Upper lobe of right lung (tissue), 1 donor: Measurements from ENCODE around the gene LRMDA. TPM values are rescaled to one million over a fixed set of nuclear protein-coding genes. Genes with fewer than 3 reads are reported as not detected.

Experiments used
- ATAC-seq: fragments of 200-7000 bp; cut with Tn5 transposase; one replicate; pipeline ENCODE4 v1.9.1; 2020; ENCODE audit warnings: mild to moderate bottlenecking, moderate library complexity
- DNase-seq: peaks from one replicate; pipeline ENCODE4 v3.0.0-alpha.2; 2020
- H3K27ac ChIP-seq: fragments of 200-600 bp; one replicate; pipeline ENCODE4 v1.8.0; 2022
- H3K27me3 ChIP-seq: fragments of 200-600 bp; one replicate; pipeline ENCODE4 v1.8.0; 2022; ENCODE audit warnings: mild to moderate bottlenecking
- H3K36me3 ChIP-seq: fragments of 200-600 bp; one replicate; pipeline ENCODE4 v1.8.0; 2022
- H3K4me1 ChIP-seq: fragments of 200-600 bp; one replicate; pipeline ENCODE4 v1.8.0; 2022
- H3K4me3 ChIP-seq: fragments of 200-600 bp; one replicate; pipeline ENCODE4 v1.8.0; 2022; ENCODE audit warnings: mild to moderate bottlenecking
- H3K9me3 ChIP-seq: fragments of 200-600 bp; one replicate; pipeline ENCODE4 v1.8.0; 2022
- intact Hi-C: fragments of 100-400 bp; cut with DNase I; formaldehyde crosslinking; loops from one replicate; pipeline ENCODE4 v1.11.0; 2022
- total RNA-seq: library from RNA; stranded (reverse); fragmentation: NEBNext Ultra II Directional; extraction: Animal tissue kit (Norgen Biotek cat#: 25700); gene quantifications from one replicate; pipeline ENCODE4 v1.2.1, GENCODE V29; 2021
- TF ChIP-seq, protein P1 (sequence below): fragments of 200-600 bp; IDR thresholded peaks from one replicate; pipeline ENCODE4 v1.8.0; 2022; ENCODE audit warnings: antibody characterized with exemption
- donor health status: DM: no; HTN: yes; CAD: no; lungs with severe emphysema.

The LRMDA gene
- total RNA-seq, 1 donor from 2014 or later, result 20.0 TPM

GRCh38 chr10:75487755-75488125 lies 56.3 kb downstream of the LRMDA start:
- Histone ChIP-seq H3K4me3 (no peak overlapping the region), H3K27ac (no peak overlapping the region), H3K4me1 (no peaks in the 10 kb centered on the region), H3K36me3 (no peaks in the 10 kb centered on the region), H3K9me3 (no peaks in the 10 kb centered on the region), H3K27me3 (no peaks in the 10 kb centered on the region)
- intact Hi-C loops, result no loop called here
- DNase-seq (no peak), ATAC-seq (peak; percentile 58)
- TF ChIP-seq, protein P1, sequence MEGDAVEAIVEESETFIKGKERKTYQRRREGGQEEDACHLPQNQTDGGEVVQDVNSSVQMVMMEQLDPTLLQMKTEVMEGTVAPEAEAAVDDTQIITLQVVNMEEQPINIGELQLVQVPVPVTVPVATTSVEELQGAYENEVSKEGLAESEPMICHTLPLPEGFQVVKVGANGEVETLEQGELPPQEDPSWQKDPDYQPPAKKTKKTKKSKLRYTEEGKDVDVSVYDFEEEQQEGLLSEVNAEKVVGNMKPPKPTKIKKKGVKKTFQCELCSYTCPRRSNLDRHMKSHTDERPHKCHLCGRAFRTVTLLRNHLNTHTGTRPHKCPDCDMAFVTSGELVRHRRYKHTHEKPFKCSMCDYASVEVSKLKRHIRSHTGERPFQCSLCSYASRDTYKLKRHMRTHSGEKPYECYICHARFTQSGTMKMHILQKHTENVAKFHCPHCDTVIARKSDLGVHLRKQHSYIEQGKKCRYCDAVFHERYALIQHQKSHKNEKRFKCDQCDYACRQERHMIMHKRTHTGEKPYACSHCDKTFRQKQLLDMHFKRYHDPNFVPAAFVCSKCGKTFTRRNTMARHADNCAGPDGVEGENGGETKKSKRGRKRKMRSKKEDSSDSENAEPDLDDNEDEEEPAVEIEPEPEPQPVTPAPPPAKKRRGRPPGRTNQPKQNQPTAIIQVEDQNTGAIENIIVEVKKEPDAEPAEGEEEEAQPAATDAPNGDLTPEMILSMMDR, result no peak

- DNase-seq (no peak), ATAC-seq (no peak)
- no peaks in the 10 kb centered on the region for H3K36me3 ChIP-seq
- no peak overlapping the region for H3K4me3 ChIP-seq
- intact Hi-C loops, result no loop called here
- no peak overlapping the region for H3K27ac ChIP-seq
- no peaks in the 10 kb centered on the region for H3K9me3 ChIP-seq
- no peaks in the 10 kb centered on the region for H3K27me3 ChIP-seq
- no peaks in the 10 kb centered on the region for H3K4me1 ChIP-seq
- TF ChIP-seq, protein P1, result no peak
Measured at GRCh38 chr10:75492173-75492925, 60.9 kb downstream of the LRMDA start.

- Histone ChIP-seq H3K27me3 (no peaks in the 10 kb centered on the region), H3K4me3 (no peak overlapping the region), H3K36me3 (no peaks in the 10 kb centered on the region), H3K9me3 (no peaks in the 10 kb centered on the region), H3K4me1 (no peaks in the 10 kb centered on the region), H3K27ac (no peak overlapping the region)
- ATAC-seq (no peak), DNase-seq (no peak)
- intact Hi-C loops, result no loop called here
- TF ChIP-seq, protein P1, result no peak
Measured at GRCh38 chr10:75493464-75493863, 62.0 kb downstream of the LRMDA start.

DNA sequence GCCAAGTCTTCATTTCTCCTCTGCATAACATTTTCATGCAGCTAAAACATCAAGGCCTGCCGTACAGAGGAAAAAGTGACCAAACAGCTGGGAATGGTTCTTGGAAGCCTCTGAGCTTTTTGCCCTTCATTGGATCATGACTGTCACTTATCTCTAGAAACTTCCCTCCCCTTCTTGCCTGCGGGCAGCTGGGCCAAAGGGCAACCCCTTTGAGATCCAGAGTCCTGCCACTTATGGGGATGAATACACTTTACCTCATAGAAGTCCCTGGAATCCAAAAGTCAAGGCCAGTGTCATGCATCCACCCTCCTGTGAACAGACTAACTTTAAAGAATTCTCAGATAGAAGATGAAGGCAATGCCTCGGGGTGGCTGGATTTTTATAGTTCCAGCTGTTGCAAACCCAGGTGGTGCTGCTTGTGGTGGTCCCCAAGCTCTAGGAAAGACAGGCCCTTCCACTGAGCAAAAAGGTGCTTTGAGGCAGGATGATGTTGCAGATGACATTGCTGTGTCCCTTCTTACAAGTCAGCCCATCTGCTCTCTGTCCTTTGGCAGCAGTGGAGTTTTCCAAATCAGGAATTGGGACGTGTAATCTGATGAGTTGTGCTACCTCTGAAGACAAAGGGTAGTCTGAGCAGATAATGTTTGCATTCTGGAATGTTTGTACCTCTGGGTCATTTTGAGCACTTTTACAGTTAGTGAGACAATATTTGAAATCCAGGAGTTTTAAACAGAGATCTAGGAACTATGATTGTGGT lies 64.2 kb downstream of the LRMDA start:
- H3K36me3 ChIP-seq, result no peaks in the 10 kb centered on the region

GRCh38 chr10:75496191-75496567 lies 64.8 kb downstream of the LRMDA start:
- no peak overlapping the region for H3K4me3 ChIP-seq
- no peaks in the 10 kb centered on the region for H3K9me3 ChIP-seq
- ATAC-seq, result no peak
- TF ChIP-seq, protein P1, result no peak
- DNase-seq, result no peak
- no peaks in the 10 kb centered on the region for H3K36me3 ChIP-seq
- no peaks in the 10 kb centered on the region for H3K27me3 ChIP-seq
- no peak overlapping the region for H3K27ac ChIP-seq
- intact Hi-C loops, result no loop called here
- H3K4me1 ChIP-seq, result no peaks in the 10 kb centered on the region

More for the DNA sequence above, 64.2 kb downstream of the LRMDA start:
- intact Hi-C loops, result no loop called here
- ATAC-seq (no peak), DNase-seq (no peak)
- TF ChIP-seq, protein P1, result no peak
- no peak overlapping the region for H3K27ac ChIP-seq
- no peaks in the 10 kb centered on the region for H3K27me3 ChIP-seq
- no peaks in the 10 kb centered on the region for H3K9me3 ChIP-seq
- H3K4me3 ChIP-seq, result no peak overlapping the region
- no peaks in the 10 kb centered on the region for H3K4me1 ChIP-seq
